ENCODE results near the gene CPVL. TPM values are rescaled to one million over a fixed set of nuclear protein-coding genes. Genes with fewer than 3 reads are reported as not detected.

Gene CPVL
- total and polyA plus RNA-seq, 2 donors (not counting 1 experiment from before 2014, with no cell fraction given), result 2.6 TPM; not detected in 1

DNA sequence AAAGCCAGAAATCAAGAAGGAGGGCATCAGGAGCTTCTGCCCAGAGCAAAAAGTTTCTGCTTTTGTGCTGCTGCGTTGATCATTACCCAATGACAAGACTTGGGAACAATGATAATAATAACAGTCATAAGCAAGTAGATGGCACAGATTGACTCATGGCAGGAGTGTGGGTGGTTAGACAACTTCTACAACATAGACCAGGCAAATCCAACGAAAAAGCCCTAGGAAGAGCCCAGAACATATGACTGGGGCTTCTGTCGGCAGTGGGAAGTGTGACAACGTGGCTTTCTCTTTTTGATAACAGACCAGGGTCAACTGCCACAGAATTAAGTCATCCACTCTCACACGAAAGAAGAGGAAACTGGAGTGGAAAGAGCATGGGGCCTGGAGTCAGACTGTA is 102.8 kb downstream of the CPVL start:
- no peak overlapping the region for H3K4me3 Mint-ChIP-seq
- Histone ChIP-seq H3K36me3 (replicated peaks in 1 of 2; ENCODE audit: control extremely low read depth in 1 of 2, control insufficient read depth in 1 of 2, extremely low read depth in 1 of 2, insufficient read depth in 2 of 2, low read length in 1 of 2) (no peaks in the 10 kb centered on the region), H3K9ac (ENCODE audit: low read length) (no peak overlapping the region), H2AFZ (ENCODE audit: insufficient read depth, low read depth, low read length, poor library complexity, severe bottlenecking) (no peak overlapping the region), H3K9me3 (ENCODE audit: control extremely low read depth in 1 of 3, control insufficient read depth in 2 of 3, insufficient read depth in 1 of 3, low read length in 2 of 3) (no peaks in the 10 kb centered on the region), H3K4me1 (ENCODE audit: control insufficient read depth in 2 of 2, insufficient read depth in 2 of 2, low read length in 2 of 2) (no peaks in the 10 kb centered on the region), H3K27me3 (replicated peaks in 1 of 4; ENCODE audit: control extremely low read depth in 1 of 4, control insufficient read depth in 3 of 4, insufficient read depth in 4 of 4, low read length in 3 of 4) (peaks cover 0 to 2% (median 0%) of the 10 kb centered on the region in 4 experiments), H4K20me1 (ENCODE audit: control insufficient read depth, insufficient read depth, low read length, poor library complexity, severe bottlenecking) (no peaks in the 10 kb centered on the region), H3K27ac (ENCODE audit: low read length in 2 of 2) (no peak overlapping the region), H3K4me3 (ENCODE audit: control extremely low read depth in 1 of 5, extremely low read depth in 1 of 5, insufficient read depth in 1 of 5, low read depth in 2 of 5, low read length in 4 of 5) (no peak overlapping the region), H3K4me2 (replicated peaks; ENCODE audit: low read depth, low read length, poor library complexity, severe bottlenecking) (no peak overlapping the region), H3K79me2 (ENCODE audit: control insufficient read depth, insufficient read depth, low read length) (no peaks in the 10 kb centered on the region)
- intact Hi-C loops (cut with micrococcal nuclease), result no loop called here
- no peaks in the 10 kb centered on the region for H3K9me3 Mint-ChIP-seq (ENCODE audit: insufficient read depth)
- ATAC-seq (ENCODE audit: low read depth), result no peak
- no peak overlapping the region for H3K27ac Mint-ChIP-seq
- ChIA-PET POLR2A (no interaction called here), CTCF (no interaction called here)
- TF ChIP-seq, protein P1, sequence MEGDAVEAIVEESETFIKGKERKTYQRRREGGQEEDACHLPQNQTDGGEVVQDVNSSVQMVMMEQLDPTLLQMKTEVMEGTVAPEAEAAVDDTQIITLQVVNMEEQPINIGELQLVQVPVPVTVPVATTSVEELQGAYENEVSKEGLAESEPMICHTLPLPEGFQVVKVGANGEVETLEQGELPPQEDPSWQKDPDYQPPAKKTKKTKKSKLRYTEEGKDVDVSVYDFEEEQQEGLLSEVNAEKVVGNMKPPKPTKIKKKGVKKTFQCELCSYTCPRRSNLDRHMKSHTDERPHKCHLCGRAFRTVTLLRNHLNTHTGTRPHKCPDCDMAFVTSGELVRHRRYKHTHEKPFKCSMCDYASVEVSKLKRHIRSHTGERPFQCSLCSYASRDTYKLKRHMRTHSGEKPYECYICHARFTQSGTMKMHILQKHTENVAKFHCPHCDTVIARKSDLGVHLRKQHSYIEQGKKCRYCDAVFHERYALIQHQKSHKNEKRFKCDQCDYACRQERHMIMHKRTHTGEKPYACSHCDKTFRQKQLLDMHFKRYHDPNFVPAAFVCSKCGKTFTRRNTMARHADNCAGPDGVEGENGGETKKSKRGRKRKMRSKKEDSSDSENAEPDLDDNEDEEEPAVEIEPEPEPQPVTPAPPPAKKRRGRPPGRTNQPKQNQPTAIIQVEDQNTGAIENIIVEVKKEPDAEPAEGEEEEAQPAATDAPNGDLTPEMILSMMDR (IDR thresholded peaks at IDR 0.05), result no peak
- TF ChIP-seq EZH2 (IDR thresholded peaks at IDR 0.05; ENCODE audit: borderline replicate concordance, insufficient read depth, low read depth, low read length, poor library complexity, severe bottlenecking), result no peak
- H3K27me3 Mint-ChIP-seq, result peaks cover 26% of the 10 kb centered on the region
- DNase-seq, result no peak
- WGBS (ENCODE audit: insufficient coverage), result 93% methylated on average over 2 of the region's 5 CpGs
- no peaks in the 10 kb centered on the region for H3K4me1 Mint-ChIP-seq

DNA sequence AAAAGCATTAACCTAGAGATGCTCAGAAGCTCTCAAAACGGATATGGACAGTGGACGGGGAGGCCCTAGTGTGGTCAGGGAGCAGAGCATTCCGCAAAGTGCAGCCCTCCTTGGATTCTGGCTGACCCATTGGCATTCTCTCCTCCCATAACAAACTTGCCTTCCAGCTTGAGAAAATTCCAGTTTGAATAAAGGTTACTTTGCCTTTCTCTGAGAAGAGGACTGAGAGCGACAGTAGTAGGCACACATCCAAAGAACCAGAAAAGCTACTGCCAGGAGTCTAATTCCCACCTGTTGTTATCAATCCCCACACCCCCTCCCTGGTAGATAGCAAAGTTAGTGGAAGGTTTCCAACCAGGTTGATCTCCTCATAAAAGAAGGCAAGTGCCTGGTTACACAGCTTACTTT is 103.5 kb downstream of the CPVL start:
- DNase-seq (no peak), ATAC-seq (ENCODE audit: low read depth) (no peak)
- Mint-ChIP-seq H3K9me3 (ENCODE audit: insufficient read depth) (no peaks in the 10 kb centered on the region), H3K27me3 (peaks cover 26% of the 10 kb centered on the region), H3K4me1 (no peaks in the 10 kb centered on the region), H3K27ac (no peak overlapping the region), H3K4me3 (no peak overlapping the region)
- WGBS (ENCODE audit: insufficient coverage), result 93% methylated on average over 3 of the region's 4 CpGs
- H3K79me2 ChIP-seq (ENCODE audit: control insufficient read depth, insufficient read depth, low read length), result no peaks in the 10 kb centered on the region
- no peaks in the 10 kb centered on the region for H3K36me3 ChIP-seq (replicated peaks in 1 of 2; ENCODE audit: control extremely low read depth in 1 of 2, control insufficient read depth in 1 of 2, extremely low read depth in 1 of 2, insufficient read depth in 2 of 2, low read length in 1 of 2)
- no peaks in the 10 kb centered on the region for H3K9me3 ChIP-seq (ENCODE audit: control extremely low read depth in 1 of 3, control insufficient read depth in 2 of 3, insufficient read depth in 1 of 3, low read length in 2 of 3)
- no peaks in the 10 kb centered on the region for H4K20me1 ChIP-seq (ENCODE audit: control insufficient read depth, insufficient read depth, low read length, poor library complexity, severe bottlenecking)
- H3K27ac ChIP-seq (ENCODE audit: low read length in 2 of 2), result no peak overlapping the region
- no peak overlapping the region for H3K4me2 ChIP-seq (replicated peaks; ENCODE audit: low read depth, low read length, poor library complexity, severe bottlenecking)
- intact Hi-C loops (cut with micrococcal nuclease), result no loop called here
- no peak overlapping the region for H3K9ac ChIP-seq (ENCODE audit: low read length)
- no peak for TF ChIP-seq EZH2 (IDR thresholded peaks at IDR 0.05; ENCODE audit: borderline replicate concordance, insufficient read depth, low read depth, low read length, poor library complexity, severe bottlenecking)
- TF ChIP-seq, protein P1 (IDR thresholded peaks at IDR 0.05), result no peak
- ChIA-PET CTCF (no interaction called here), POLR2A (no interaction called here)
- no peak overlapping the region for H3K4me3 ChIP-seq (ENCODE audit: control extremely low read depth in 1 of 5, extremely low read depth in 1 of 5, insufficient read depth in 1 of 5, low read depth in 2 of 5, low read length in 4 of 5)
- H3K27me3 ChIP-seq (replicated peaks in 1 of 4; ENCODE audit: control extremely low read depth in 1 of 4, control insufficient read depth in 3 of 4, insufficient read depth in 4 of 4, low read length in 3 of 4), result peaks cover 0 to 2% (median 0%) of the 10 kb centered on the region in 4 experiments
- H3K4me1 ChIP-seq (ENCODE audit: control insufficient read depth in 2 of 2, insufficient read depth in 2 of 2, low read length in 2 of 2), result no peaks in the 10 kb centered on the region
- H2AFZ ChIP-seq (ENCODE audit: insufficient read depth, low read depth, low read length, poor library complexity, severe bottlenecking), result no peak overlapping the region

Measured in B cell (primary cell).